ENCODE data around the gene FAM120A. TPM values are rescaled to one million over a fixed set of nuclear protein-coding genes. Genes with fewer than 3 reads are reported as not detected.
"Not testable (repeated sequence)": the region's sequence is repeated elsewhere in the genome, so short reads cannot be mapped to it uniquely, and the experiment has no call there.

Gene FAM120A
- total RNA-seq, 2 donors from 2014 or later = 87.1 to 151 TPM

DNA sequence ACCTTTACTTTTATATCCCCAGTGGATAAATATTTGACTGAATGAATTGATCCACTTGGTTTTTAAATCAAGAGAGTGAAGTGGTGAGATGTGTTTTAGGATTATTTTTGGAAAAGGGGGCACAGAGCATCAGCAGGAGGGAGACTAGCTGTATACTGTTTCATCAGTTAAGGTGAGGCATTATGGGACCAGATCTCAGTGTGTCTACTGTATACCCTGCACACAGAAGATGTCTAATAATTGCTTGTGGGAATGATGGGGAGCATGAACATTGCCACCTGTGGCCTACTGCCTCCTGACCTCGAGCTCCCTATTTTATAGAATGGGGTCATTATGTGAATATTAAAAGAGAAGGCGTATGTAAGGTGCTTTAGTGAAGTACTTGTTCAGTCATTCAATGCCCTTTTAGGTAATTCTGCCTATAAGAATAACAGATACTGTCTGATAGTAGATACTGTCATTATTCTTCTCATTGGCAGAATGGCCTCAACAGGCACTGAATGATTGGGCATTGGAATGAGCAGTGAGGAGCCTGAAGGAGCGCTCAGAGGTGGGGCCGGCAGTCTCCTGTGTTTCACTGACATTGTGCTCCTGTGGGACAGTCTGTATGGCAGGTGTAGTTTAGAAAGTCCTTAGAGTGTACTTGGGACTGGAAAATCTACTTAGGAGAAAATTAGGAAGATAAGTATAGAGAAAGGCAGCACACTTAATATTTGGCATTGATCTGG lies 49.2 kb downstream of the FAM120A start:
- Mint-ChIP-seq H3K27me3 (no peaks in the 10 kb centered on the region), H3K4me3 (peak overlapping the region; percentile 71), H3K36me3 (ENCODE audit: low read depth) (peaks cover 93% of the 10 kb centered on the region), H3K9me3 (no peaks in the 10 kb centered on the region), H3K27ac (peak overlapping the region; percentile 73), H3K4me1 (peaks cover 37% of the 10 kb centered on the region)
- no peak for ATAC-seq (replicated peaks)

DNA sequence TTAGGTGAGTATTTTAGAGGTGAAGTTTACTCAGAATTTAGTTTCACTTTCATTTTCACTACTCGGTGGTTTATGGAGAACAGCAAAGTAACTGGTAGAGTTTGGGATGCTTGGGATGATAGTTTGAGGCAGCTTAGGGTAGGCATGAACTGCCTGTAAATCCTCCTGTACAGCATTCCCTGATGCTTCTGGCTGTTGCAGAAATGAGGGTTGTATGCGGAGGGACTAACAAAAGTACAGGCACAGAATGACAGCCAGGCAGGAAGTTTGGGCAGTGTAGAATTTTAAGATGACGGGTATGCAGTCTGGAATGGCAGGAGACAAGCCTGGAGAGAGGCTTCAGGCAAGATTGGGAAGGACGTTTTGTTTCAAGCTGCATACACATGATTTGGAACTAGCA lies 49.9 kb downstream of the FAM120A start:
- peaks cover 93% of the 10 kb centered on the region for H3K36me3 Mint-ChIP-seq (ENCODE audit: low read depth)
- peak overlapping the region; percentile 71 for H3K4me3 Mint-ChIP-seq
- no peaks in the 10 kb centered on the region for H3K9me3 Mint-ChIP-seq
- H3K27me3 Mint-ChIP-seq = no peaks in the 10 kb centered on the region
- peak; percentile 58 for ATAC-seq (replicated peaks)
- H3K27ac Mint-ChIP-seq = peak overlapping the region; percentile 73
- peaks cover 39% of the 10 kb centered on the region for H3K4me1 Mint-ChIP-seq

DNA sequence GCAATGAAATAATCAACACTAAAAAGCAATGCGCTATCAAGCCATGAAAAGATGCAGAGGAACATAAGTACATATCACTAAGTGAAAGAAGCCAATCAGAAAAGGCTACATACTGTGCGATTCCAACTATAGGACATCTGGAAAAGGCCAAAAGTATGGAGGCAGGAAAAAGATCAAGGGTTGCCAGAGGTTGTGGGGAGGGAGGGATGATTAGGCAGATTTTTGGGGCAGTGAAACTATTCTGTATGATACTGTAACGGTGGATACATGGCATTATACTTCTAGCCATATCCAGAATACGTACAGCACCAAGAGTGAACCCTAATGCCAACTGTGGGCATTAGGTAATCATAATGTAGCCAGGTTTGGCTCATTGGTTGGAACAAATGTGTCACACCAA lies 51.9 kb downstream of the FAM120A start:
- Mint-ChIP-seq H3K36me3 (ENCODE audit: low read depth) (peaks cover 88% of the 10 kb centered on the region), H3K27me3 (no peaks in the 10 kb centered on the region), H3K27ac (no peak overlapping the region), H3K9me3 (no peaks in the 10 kb centered on the region), H3K4me1 (peaks cover 53% of the 10 kb centered on the region), H3K4me3 (no peak overlapping the region)
- peak; percentile 31 for ATAC-seq (replicated peaks)

DNA sequence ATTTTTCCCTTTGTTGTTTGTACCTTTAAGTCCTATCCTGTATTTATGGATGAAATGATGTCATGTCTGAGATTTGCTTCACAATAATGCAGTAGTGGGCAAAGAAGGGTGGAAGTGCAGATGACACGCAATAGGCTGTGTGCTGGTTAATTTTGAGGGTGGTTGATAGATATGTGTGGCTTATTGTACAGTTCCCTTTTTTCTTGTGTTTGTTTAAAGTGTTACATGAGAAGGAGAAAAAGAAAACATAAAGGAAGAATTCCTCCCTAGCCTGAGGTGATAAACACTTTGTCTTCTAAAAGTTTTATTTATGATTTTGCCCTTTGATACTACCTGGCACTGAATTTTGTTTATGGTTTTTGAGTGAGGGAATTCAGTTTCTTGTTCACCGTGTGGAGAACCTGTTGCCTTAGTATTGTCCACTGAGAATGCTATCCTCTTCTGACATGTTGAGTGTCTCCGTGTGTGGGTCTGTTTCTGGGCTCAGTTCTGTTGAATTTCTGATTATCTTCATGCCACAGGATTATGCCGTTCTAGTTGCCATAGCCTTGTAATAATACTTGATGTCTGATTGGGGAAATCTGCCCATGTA lies 54.2 kb downstream of the FAM120A start:
- Mint-ChIP-seq H3K4me3 (no peak overlapping the region), H3K27ac (peak overlapping the region; percentile 5), H3K9me3 (no peaks in the 10 kb centered on the region), H3K36me3 (ENCODE audit: low read depth) (peaks cover 83% of the 10 kb centered on the region), H3K4me1 (peaks cover 47% of the 10 kb centered on the region), H3K27me3 (no peaks in the 10 kb centered on the region)
- ATAC-seq (replicated peaks) = no peak

DNA sequence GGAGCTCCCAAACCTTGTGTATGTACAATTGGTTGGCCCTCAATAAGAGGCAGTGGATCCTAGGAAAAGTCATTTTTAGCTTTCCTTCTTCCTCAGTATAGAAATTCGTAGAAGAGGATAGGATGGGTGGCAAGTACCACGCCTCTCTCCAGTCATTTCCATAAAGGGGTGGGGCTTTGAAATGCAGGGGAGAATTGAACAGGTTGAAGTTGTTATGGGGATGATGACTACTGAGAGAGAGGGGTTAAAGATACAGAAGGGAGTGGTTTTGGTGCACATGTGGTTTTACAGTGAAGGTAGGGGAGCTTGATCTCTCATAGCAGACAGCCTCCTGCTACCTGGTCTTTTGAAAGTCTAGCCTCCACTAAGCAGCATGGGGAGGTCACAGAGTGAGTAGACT lies 56.3 kb downstream of the FAM120A start:
- Mint-ChIP-seq H3K27me3 (no peaks in the 10 kb centered on the region), H3K4me3 (no peak overlapping the region), H3K36me3 (ENCODE audit: low read depth) (peaks cover 81% of the 10 kb centered on the region), H3K4me1 (peaks cover 45% of the 10 kb centered on the region), H3K27ac (peak overlapping the region; percentile 20), H3K9me3 (no peaks in the 10 kb centered on the region)
- ATAC-seq (replicated peaks) = no peak

DNA sequence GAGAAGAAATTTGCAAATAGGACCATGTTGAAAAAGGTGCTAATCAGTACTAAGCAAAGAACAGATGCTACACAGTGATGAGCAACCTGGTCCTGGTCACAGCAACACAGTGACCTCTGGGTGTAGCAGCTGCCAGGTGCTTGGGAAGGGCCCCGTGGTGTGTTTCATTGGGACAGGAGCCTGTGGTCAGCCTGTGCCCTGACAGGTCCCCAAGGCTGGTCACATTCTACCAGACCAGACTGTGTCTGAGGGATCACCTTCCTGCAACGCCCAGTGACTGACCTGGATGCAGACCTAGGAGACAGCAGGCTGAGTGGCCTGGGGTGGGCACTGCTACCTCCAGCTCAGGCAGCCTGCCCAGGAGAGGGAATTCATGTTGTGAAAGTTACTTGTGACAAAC lies 56.7 kb downstream of the FAM120A start:
- Mint-ChIP-seq H3K4me1 (peaks cover 45% of the 10 kb centered on the region), H3K36me3 (ENCODE audit: low read depth) (peaks cover 81% of the 10 kb centered on the region), H3K9me3 (no peaks in the 10 kb centered on the region), H3K4me3 (no peak overlapping the region), H3K27ac (peak overlapping the region; percentile 20), H3K27me3 (no peaks in the 10 kb centered on the region)
- ATAC-seq (replicated peaks) = no peak

DNA sequence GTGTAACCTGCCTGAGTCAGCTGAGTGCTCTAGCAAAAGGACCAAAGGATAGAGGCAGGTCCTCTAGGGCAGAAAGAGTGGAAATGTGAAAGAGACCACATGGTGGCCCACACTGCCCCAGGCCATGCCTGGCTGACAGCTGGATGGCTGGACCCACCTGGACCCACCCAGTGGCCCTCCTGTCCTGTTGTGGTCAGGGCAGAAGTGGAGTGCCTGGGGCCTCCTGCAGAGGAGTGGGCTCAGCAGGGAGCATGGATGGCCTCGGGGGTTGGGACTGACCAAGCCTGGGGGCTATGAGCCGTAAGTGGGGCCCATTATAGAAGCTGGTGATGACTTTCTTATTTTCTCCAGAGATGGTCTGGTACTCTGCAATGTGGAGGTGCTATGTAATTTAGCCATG lies 57.6 kb downstream of the FAM120A start:
- Mint-ChIP-seq H3K4me3 (no peak overlapping the region), H3K36me3 (ENCODE audit: low read depth) (peaks cover 74% of the 10 kb centered on the region), H3K27ac (peak overlapping the region; percentile 20), H3K27me3 (no peaks in the 10 kb centered on the region), H3K9me3 (no peaks in the 10 kb centered on the region), H3K4me1 (peaks cover 41% of the 10 kb centered on the region)
- no peak for ATAC-seq (replicated peaks)

DNA sequence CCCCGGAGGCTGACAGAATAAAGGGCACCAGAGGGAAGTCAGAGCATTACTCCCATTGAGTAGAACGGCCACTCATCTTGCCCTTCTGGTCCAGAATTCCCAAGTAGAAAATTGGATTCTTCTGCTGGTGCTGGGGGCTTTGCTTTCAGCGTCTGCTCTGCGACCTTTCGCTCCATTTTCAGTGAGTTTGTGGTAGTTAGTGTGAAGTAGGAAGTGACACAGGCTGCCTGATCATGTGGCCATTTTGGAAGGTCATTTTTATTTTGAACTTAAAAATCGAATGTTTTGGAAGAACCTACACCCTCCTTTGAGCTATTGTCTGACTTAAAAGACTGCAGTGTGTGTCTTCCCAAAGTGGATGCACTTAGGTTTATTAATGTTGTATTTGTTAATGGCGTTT lies 58.6 kb downstream of the FAM120A start:
- Mint-ChIP-seq H3K27me3 (no peaks in the 10 kb centered on the region), H3K4me3 (no peak overlapping the region), H3K9me3 (no peaks in the 10 kb centered on the region), H3K27ac (no peak overlapping the region), H3K4me1 (peaks cover 41% of the 10 kb centered on the region), H3K36me3 (ENCODE audit: low read depth) (peaks cover 65% of the 10 kb centered on the region)
- ATAC-seq (replicated peaks) = no peak

DNA sequence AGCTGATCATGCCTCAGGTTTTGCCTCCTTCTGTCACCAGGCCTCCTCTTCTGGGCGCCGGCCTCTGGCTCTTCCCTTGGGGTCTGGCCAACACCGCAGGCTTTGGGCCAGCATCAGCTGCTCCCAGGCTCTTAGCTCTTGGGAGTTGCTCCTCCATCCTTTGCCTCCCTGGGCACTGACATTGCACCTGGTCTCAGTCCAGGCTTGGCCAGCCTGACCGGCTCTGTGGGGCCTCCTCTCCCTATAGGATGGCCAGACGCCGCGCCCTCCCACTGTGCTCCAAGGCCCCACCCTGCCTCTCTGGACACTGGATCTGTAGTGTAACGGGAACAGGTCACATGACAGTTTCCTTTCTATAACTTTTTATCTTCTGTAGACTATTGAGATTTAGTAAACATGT lies 59.7 kb downstream of the FAM120A start:
- Mint-ChIP-seq H3K4me1 (peaks cover 32% of the 10 kb centered on the region), H3K36me3 (ENCODE audit: low read depth) (peaks cover 57% of the 10 kb centered on the region), H3K27ac (peak overlapping the region; percentile 86)
- H3K27me3 Mint-ChIP-seq; H3K4me3 Mint-ChIP-seq; ATAC-seq (replicated peaks); H3K9me3 Mint-ChIP-seq: not testable (repeated sequence)

DNA sequence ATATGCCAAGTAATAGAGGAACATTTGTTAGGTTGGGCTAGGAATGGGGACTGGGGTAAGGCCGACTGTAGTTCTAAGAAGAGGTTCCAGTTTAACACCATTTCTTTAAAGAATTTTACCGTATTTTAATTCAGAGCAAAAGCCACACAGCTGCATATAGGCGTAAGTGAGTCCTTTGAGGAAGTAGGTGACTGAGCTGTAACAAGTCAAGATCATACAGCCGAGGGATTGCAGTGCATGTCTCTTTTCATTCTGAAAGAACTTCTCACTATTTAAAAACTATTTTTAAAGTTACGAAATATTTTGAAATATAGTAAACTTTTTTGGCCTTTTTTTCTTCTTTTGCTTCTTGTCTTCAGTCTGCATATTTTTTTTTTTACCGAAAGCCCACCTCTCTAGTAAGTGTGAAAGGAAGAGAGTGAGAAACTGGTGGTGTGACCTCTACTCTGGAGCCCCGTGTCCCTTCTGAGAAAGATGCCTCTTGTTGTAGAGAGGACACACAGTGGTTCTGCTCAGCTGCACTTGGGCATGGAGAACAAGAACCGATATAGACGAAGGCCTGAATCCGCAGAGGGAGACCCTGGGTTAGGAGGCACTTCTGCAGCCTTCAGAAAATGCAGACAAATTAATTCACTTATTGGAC lies 60.8 kb downstream of the FAM120A start:
- Mint-ChIP-seq H3K36me3 (ENCODE audit: low read depth) (peaks cover 62% of the 10 kb centered on the region), H3K27ac (peak overlapping the region; percentile 54), H3K4me1 (peaks cover 26% of the 10 kb centered on the region)
- ATAC-seq (replicated peaks); H3K27me3 Mint-ChIP-seq; H3K4me3 Mint-ChIP-seq; H3K9me3 Mint-ChIP-seq: not testable (repeated sequence)

DNA sequence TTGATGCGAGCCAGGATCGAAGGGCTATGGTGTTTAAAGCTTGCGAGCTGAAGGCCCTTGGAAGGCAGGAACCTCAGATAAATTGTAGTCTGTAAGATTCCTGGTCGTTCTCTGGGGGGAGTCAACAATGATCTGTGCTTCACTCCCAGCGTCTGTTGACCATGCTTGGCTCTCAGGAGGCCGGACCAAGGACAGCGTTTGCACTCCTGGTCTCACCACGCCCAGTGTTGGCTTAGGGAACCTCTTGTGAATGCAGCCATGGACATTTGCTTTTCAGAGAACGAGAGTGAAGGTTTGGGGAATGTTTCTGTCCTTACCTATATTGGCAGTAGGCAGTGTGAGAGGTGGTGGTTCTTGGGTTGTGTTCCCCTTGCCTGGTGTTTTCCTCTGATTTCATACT lies 62.1 kb downstream of the FAM120A start:
- no peak for ATAC-seq (replicated peaks)
- Mint-ChIP-seq H3K9me3 (no peaks in the 10 kb centered on the region), H3K27me3 (no peaks in the 10 kb centered on the region), H3K27ac (no peak overlapping the region), H3K4me1 (peaks cover 20% of the 10 kb centered on the region), H3K36me3 (ENCODE audit: low read depth) (peaks cover 62% of the 10 kb centered on the region), H3K4me3 (no peak overlapping the region)

DNA sequence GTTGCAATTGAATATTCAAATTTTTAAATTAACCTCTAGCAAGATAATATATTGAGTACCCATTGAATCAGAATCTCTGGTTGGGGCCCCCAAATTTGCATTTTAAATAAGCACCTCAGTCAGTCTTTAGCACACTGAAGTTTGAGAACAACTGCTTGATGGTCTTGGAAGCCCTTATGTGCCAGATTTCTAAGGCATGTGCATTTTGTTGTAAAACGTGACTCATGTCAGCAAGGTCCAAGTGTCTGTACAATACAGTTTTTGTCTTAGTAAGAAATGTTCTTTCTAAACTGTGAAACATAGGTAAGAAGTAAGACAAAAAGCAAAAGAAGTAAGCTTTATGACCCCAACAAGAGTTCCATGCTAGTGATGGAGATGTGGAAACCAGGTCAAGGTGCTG lies 65.8 kb downstream of the FAM120A start:
- H3K4me3 Mint-ChIP-seq = no peak overlapping the region
- no peaks in the 10 kb centered on the region for H3K9me3 Mint-ChIP-seq
- H3K27me3 Mint-ChIP-seq = no peaks in the 10 kb centered on the region
- H3K4me1 Mint-ChIP-seq = peaks cover 15% of the 10 kb centered on the region
- ATAC-seq (replicated peaks) = no peak
- H3K27ac Mint-ChIP-seq = peak overlapping the region; percentile 20
- H3K36me3 Mint-ChIP-seq (ENCODE audit: low read depth) = peaks cover 69% of the 10 kb centered on the region

DNA sequence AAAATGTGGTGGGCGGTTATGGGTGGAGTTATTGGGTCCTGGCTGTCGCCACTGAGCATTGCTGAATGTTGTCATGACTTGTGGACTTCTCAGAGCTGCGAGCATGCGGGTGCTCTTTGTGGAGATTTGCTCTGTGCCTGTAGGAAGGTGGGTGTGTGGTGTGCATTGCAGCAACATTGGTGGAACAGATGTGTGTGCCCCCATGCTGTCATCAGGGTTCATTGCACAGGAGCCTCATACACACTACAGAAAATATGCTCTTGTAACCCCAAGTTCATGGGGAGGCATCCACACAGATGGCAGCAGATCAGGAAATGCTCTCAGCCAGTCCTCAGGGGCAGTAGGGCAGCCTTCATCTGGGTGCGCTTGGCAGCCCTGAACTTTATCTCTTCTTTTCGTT lies 69.0 kb downstream of the FAM120A start:
- Mint-ChIP-seq H3K27ac (no peak overlapping the region), H3K4me3 (no peak overlapping the region), H3K4me1 (peaks cover 10% of the 10 kb centered on the region), H3K36me3 (ENCODE audit: low read depth) (peaks cover 90% of the 10 kb centered on the region), H3K9me3 (no peaks in the 10 kb centered on the region), H3K27me3 (no peaks in the 10 kb centered on the region)
- ATAC-seq (replicated peaks) = no peak

DNA sequence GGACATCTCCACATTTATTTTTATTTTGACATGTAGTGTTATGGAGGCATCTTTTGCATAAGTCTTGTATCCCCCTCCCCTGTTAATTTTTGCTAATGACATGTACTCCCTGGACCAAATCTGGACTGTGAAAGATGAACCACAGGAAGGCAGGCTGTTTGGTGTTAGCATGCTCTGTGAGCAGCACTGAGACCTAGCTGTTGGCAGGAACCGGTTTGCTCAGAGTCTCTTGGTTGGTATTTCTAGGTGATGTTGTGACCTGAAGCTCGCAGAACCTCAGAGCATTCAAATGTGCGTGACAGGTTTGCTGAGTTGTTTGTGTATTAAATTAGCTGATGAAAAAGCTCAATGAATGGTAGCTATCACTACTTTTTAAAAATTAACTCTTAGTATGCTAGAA lies 71.3 kb downstream of the FAM120A start:
- Mint-ChIP-seq H3K9me3 (no peaks in the 10 kb centered on the region), H3K27ac (peak overlapping the region; percentile 51), H3K4me3 (no peak overlapping the region), H3K4me1 (peaks cover 17% of the 10 kb centered on the region), H3K27me3 (no peaks in the 10 kb centered on the region), H3K36me3 (ENCODE audit: low read depth) (peaks cover 93% of the 10 kb centered on the region)
- ATAC-seq (replicated peaks) = no peak

DNA sequence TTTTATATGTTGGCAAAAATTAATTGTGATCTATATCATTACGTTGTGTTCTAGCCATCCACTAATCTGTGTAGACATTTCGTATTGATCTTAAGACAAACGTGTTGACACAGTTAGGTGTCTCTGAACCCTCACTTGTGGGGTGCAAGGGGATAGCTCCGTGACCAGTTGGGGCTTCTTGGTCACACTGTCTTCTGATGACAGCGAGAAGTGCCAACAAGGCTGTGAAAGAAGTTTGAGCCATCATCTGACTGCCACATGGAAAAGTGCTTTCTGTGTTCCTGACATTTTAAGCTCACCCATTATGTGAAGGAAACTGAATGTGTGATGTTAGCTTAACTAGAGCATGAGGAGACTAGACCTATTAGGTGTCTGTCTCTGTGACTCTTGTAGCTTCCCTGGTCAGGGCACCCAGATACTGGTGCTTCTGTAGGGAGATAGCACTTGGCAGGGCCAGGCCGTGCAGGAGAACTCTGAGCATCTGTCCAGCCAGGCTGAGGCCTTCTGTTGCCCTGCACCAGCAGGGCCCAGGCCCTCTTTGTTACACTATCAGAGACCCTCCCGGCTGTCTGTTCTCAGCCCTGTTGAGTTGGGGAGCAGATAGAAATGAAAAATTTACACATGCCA lies 72.1 kb downstream of the FAM120A start:
- peak overlapping the region; percentile 51 for H3K27ac Mint-ChIP-seq
- peaks cover 13% of the 10 kb centered on the region for H3K4me1 Mint-ChIP-seq
- H3K27me3 Mint-ChIP-seq = no peaks in the 10 kb centered on the region
- H3K36me3 Mint-ChIP-seq (ENCODE audit: low read depth) = peaks cover 93% of the 10 kb centered on the region
- H3K9me3 Mint-ChIP-seq = no peaks in the 10 kb centered on the region
- H3K4me3 Mint-ChIP-seq = no peak overlapping the region
- no peak for ATAC-seq (replicated peaks)

Measured in activated T-helper 17 cell treated with anti-CD3 and anti-CD28 coated beads, Interleukin-2, amount 50 U/mL, for 72 hours (primary cell).